Epithelial cell of esophagus (primary cell): ENCODE data around the gene FBXL13.
"Not testable (repeated sequence)": the region's sequence is repeated elsewhere in the genome, so short reads cannot be mapped to it uniquely, and the experiment has no call there.

ENCODE experiments used
- DNase-seq: peaks from one replicate; pipeline ENCODE4 v3.0.0; 2010; ENCODE audit warnings: low read depth
- H3K4me3 ChIP-seq: 2 replicates; pipeline ENCODE4 v1.5.1; 2011; ENCODE audit warnings: mild to moderate bottlenecking, low read length, control low read depth
- TF ChIP-seq, protein P1 (sequence below): IDR thresholded peaks from 2 replicates; pipeline ENCODE4 v1.5.1; 2011; ENCODE audit warnings: low read depth, mild to moderate bottlenecking, low read length, control low read depth, inconsistent platforms; ENCODE audit not compliant: insufficient read depth; ENCODE audit errors: missing control alignments

FBXL13 gene

DNA sequence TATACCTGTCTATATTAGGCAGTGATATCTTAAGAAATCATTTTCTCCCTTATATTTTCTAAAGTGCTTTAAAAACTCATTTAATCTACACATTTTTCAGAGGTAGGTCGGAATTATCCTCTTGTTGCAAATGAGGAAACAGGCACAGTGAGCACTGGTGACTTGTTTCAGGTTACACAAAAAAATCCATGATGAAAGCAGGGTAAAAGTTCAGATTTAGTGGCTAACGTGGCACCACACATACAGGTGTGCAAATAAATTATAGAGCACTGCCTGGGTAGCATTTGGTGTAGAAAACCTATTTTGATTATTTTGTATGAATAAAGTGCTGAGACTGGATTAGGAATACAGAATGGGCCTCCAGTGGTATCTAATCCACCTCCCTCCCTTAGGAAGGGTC, 26.9 kb upstream of the FBXL13 start:
- no peak overlapping the region for H3K4me3 ChIP-seq
- DNase-seq, result no peak
- TF ChIP-seq, protein P1, sequence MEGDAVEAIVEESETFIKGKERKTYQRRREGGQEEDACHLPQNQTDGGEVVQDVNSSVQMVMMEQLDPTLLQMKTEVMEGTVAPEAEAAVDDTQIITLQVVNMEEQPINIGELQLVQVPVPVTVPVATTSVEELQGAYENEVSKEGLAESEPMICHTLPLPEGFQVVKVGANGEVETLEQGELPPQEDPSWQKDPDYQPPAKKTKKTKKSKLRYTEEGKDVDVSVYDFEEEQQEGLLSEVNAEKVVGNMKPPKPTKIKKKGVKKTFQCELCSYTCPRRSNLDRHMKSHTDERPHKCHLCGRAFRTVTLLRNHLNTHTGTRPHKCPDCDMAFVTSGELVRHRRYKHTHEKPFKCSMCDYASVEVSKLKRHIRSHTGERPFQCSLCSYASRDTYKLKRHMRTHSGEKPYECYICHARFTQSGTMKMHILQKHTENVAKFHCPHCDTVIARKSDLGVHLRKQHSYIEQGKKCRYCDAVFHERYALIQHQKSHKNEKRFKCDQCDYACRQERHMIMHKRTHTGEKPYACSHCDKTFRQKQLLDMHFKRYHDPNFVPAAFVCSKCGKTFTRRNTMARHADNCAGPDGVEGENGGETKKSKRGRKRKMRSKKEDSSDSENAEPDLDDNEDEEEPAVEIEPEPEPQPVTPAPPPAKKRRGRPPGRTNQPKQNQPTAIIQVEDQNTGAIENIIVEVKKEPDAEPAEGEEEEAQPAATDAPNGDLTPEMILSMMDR, result no peak

DNA sequence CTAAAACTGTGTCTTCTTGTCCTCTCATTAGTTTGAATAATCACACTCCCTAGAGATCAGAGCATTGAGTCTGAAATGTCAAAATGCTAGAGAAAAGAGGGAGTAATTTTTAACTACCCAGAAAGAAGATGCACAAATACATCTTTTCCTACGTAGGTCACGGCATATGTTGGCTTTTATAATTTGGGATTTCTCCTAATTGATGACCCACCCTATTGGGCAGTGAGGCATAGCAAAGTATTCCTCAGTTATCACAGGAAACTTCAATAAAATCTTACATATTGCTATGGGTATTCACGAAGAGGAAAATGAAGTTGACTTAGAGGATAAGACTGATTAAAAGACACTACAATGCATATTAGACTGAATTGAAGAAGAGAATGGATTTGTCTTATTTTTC, 25.8 kb upstream of the FBXL13 start:
- no peak overlapping the region for H3K4me3 ChIP-seq
- DNase-seq, result no peak
- TF ChIP-seq, protein P1, result no peak

DNA sequence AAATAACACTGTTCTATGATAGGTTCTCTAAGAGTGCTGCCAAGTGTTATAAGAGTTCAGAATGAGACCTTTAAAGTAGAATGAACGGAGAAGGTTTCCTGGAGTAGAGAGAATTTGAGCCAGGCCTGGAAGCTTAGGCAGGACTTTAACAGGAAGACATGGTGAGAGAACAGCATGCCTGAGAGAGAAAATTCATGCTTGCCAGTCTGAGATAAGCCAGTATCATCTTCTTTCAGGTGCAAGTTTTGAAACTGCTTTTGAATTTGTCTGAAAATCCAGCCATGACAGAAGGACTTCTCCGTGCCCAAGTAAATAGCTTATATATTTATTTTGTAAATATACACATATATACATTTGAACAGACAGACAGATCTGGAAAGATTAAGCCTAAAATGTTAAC, 22.4 kb upstream of the FBXL13 start:
- no peak overlapping the region for H3K4me3 ChIP-seq
- TF ChIP-seq, protein P1, result no peak
- DNase-seq, result no peak

GRCh38 chr7:103095558-103095957, 21.0 kb upstream of the FBXL13 start:
- H3K4me3 ChIP-seq, DNase-seq: not testable (repeated sequence)

DNA sequence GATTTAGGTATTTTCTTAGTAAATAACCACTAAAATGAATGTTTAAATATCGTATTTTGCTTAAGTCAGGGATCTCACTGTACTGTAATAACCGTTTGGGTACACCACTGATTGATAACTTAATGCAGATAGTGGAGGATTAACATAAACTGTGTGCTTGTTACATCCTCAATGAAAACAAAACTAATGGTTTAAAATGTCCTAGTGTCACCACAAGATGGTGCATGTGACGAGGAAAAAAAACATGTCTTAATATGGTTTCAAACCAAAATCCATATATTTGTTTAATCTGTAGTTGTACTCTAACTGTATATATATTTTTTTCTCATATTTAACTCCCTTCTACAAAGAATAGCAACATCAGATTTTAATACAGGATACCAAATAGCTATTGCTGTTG, 19.5 kb upstream of the FBXL13 start:
- TF ChIP-seq, protein P1, result no peak
- DNase-seq, result no peak
- no peak overlapping the region for H3K4me3 ChIP-seq

- TF ChIP-seq, protein P1, result no peak
- no peak overlapping the region for H3K4me3 ChIP-seq
- DNase-seq, result peak; percentile 84
Measured at GRCh38 chr7:103093429-103093828, 18.8 kb upstream of the FBXL13 start.

DNA sequence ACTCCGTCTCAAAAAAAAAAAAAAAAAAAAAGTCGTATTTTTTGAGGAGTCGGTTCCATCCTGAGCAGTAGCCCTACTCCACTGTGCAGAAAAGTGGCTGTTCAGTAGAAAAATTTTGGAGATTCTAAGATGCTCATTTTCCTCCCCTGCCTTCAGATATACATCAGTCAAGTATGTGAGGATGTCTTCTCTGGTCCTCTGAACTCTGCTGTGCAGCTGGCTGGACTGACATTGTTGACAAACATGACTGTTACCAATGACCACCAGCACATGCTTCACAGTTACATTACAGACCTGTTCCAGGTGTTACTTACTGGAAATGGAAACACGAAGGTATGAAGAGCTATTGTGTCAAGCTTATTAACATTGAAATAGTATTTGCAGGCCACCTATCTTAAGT, 17.7 kb upstream of the FBXL13 start:
- DNase-seq, H3K4me3 ChIP-seq: not testable (repeated sequence)

GRCh38 chr7:103083210-103083609, 8.6 kb upstream of the FBXL13 start:
- no peak for DNase-seq
- TF ChIP-seq, protein P1, result no peak
- no peak overlapping the region for H3K4me3 ChIP-seq
